K562 (cell line): Measurements from ENCODE around the gene ZNF343. TPM values are rescaled to one million over a fixed set of nuclear protein-coding genes. Genes with fewer than 3 reads are reported as not detected.
A peak's percentile ranks its signal among the peaks of the same experiment; 100 is the strongest.

Experiments
- AFF4 ChIP-seq: sonication (generic); formaldehyde crosslinking; IDR thresholded peaks from 2 replicates; pipeline ENCODE4 v1.8.0; 2023; ENCODE audit warnings: mild to moderate bottlenecking, missing genetic modification reagents
- ASH1L ChIP-seq: fragments of 450-650 bp; IDR thresholded peaks from 2 replicates; pipeline ENCODE4 v1.6.1; 2018; ENCODE audit warnings: borderline replicate concordance, mild to moderate bottlenecking, low read depth; ENCODE audit not compliant: partially characterized antibody
- CBX1 ChIP-seq: sonication (generic); IDR thresholded peaks from 2 replicates; pipeline ENCODE4 v1.6.1; 2016; ENCODE audit warnings: antibody characterized with exemption, low read depth, mild to moderate bottlenecking
- CHCHD3 ChIP-seq: fragments of 250-450 bp; sonication (Bioruptor Pico); IDR thresholded peaks from 2 replicates; pipeline ENCODE4 v2.1.2; 2022; ENCODE audit warnings: mild to moderate bottlenecking
- CHD1 ChIP-seq: fragments of 200-600 bp; sonication (generic); IDR thresholded peaks from one replicate; pipeline ENCODE4 v1.6.1; 2012; ENCODE audit warnings: mild to moderate bottlenecking, moderate library complexity, low read length, inconsistent platforms
- ERF ChIP-seq: fragments of 450-650 bp; formaldehyde crosslinking; IDR thresholded peaks from 2 replicates; pipeline ENCODE4 v1.4.0; 2020; ENCODE audit warnings: mild to moderate bottlenecking, mixed read lengths
- HDAC1 ChIP-seq, 2 experiments: fragments of 450-650 bp; IDR thresholded peaks; 2 replicates each; pipeline ENCODE4 v1.6.1; 2016 to 2017; ENCODE audit warnings: inconsistent platforms in 1 of 2, mild to moderate bottlenecking in 1 of 2, moderate library complexity in 1 of 2
- HMG20A ChIP-seq: fragments of 450-650 bp; formaldehyde crosslinking; conservative IDR thresholded peaks from 2 replicates; pipeline ENCODE4 v1.4.0; 2020; ENCODE audit warnings: mild to moderate bottlenecking, mixed read lengths
- KAT2B ChIP-seq: IDR thresholded peaks from one replicate; pipeline ENCODE4 v1.6.1; 2012; ENCODE audit warnings: low read depth, mild to moderate bottlenecking, control low read depth, inconsistent platforms, low read length, moderate library complexity
- MCM5 ChIP-seq: fragments of 450-650 bp; IDR thresholded peaks from 2 replicates; pipeline ENCODE4 v1.6.1; 2016; ENCODE audit warnings: low read depth
- NKRF ChIP-seq: fragments of 450-650 bp; IDR thresholded peaks from 2 replicates; pipeline ENCODE4 v1.6.1; 2016; ENCODE audit warnings: borderline replicate concordance
- PREB ChIP-seq: sonication (generic); formaldehyde crosslinking; IDR thresholded peaks from 2 replicates; pipeline ENCODE4 v1.8.1; 2023; ENCODE audit warnings: mild to moderate bottlenecking, missing genetic modification reagents
- STAT5A ChIP-seq: IDR thresholded peaks from 2 replicates; pipeline ENCODE4 v1.6.1; 2012; ENCODE audit warnings: low read length, inconsistent platforms, borderline replicate concordance
- TAF1 ChIP-seq: IDR thresholded peaks from 2 replicates; pipeline ENCODE4 v1.6.1; 2011; ENCODE audit warnings: mild to moderate bottlenecking, low read length, moderate library complexity; ENCODE audit not compliant: insufficient read depth, control insufficient read depth, severe bottlenecking; ENCODE audit errors: extremely low read depth
- TCF7 ChIP-seq: sonication (generic); IDR thresholded peaks from 2 replicates; pipeline ENCODE4 v1.6.1; 2016; ENCODE audit warnings: antibody characterized with exemption, borderline replicate concordance
- ZFP1 ChIP-seq: fragments of 450-650 bp; formaldehyde crosslinking; IDR thresholded peaks from 2 replicates; pipeline ENCODE4 v1.4.0; 2020; ENCODE audit warnings: mild to moderate bottlenecking, mixed read lengths
- ZNF3 ChIP-seq: fragments of 250-450 bp; sonication (Bioruptor Pico); IDR thresholded peaks from 2 replicates; pipeline ENCODE4 v1.5.0; 2021; ENCODE audit warnings: mild to moderate bottlenecking, moderate library complexity
- ZNF324 ChIP-seq: fragments of 250-450 bp; sonication (Bioruptor Pico); IDR thresholded peaks from 2 replicates; pipeline ENCODE4 v1.4.0; 2020; ENCODE audit warnings: mild to moderate bottlenecking
- ZNF449 ChIP-seq: fragments of 250-450 bp; sonication (Bioruptor Pico); IDR thresholded peaks from 2 replicates; pipeline ENCODE4 v1.8.0; 2022; ENCODE audit warnings: moderate library complexity, mild to moderate bottlenecking, inconsistent platforms
- ZNF75A ChIP-seq: fragments of 450-650 bp; formaldehyde crosslinking; IDR thresholded peaks from 2 replicates; pipeline ENCODE4 v1.4.0; 2020; ENCODE audit warnings: mild to moderate bottlenecking
- polyA plus RNA-seq, 8 experiments: library from polyadenylated mRNA; depleted of rRNA in 4 of 8; stranded (reverse) in 5 of 8; unstranded in 3 of 8; fragments of >200 nt; fragmentation: Nextera tagmentation in 2 of 8; fragmentation: Illumina TruSeq in 1 of 8; extraction: Ambion mirVana in 2 of 8; extraction: Trizol in 1 of 8; gene quantifications; 2 replicates each; pipeline versions ENCODE4 v1.2.1 to v1.2.3, GENCODE V29; 2011 to 2014; ENCODE audit warnings: inconsistent platforms in 1 of 8, missing spikeins in 1 of 8
- total RNA-seq, 7 experiments: library from RNA; depleted of rRNA in 6 of 7; stranded (reverse); fragments of >200 nt in 6 of 7; fragmentation: Illumina TruSeq in 2 of 7; extraction: Trizol in 2 of 7; gene quantifications; 2 replicates each; pipeline versions ENCODE4 v1.2.1 to v1.2.3, GENCODE V29; 2011 to 2021; ENCODE audit warnings: low replicate concordance in 1 of 7

The ZNF343 gene
- total and polyA plus RNA-seq, 9 of the 15 experiments (the other 6 are each of a cell fraction or from before 2014, with no cell fraction given): 1.4 to 9.8 (median 6.4) TPM

- TF ChIP-seq AFF4 (CRISPR knock-in tag) (no peak), CHCHD3 (CRISPR knock-in tag) (no peak), HMG20A (CRISPR knock-in tag) (no peak), ZNF3 (no peak), ASH1L (peak; percentile 61), ZNF75A (CRISPR knock-in tag) (no peak), TAF1 (peak; percentile 30), STAT5A (no peak), TCF7 (no peak), CBX1 (0 out of 2 replicates have a peak, but pooled peaks have one; percentile 38), ZNF449 (CRISPR knock-in tag) (no peak), NKRF (no peak), ERF (CRISPR knock-in tag) (no peak), KAT2B (no peak), HDAC1 (IDR thresholded peaks at IDR 0.05) (0 out of 4 replicates have a peak, but pooled peaks of 1 of the 2 experiments have one; percentile 28), CHD1 (no peak), ZNF324 (CRISPR knock-in tag) (no peak), PREB (no peak), MCM5 (no peak), ZFP1 (CRISPR knock-in tag) (no peak)
Observed at GRCh38 chr20:2508631-2509467, at the start of gene ZNF343 (continued).
